A204.1 (cell line): ENCODE measurements around the gene ITGA4.
A peak's percentile ranks its signal among the peaks of the same experiment; 100 is the strongest.

Experiments used
- FAIRE-seq: peaks from 2 replicates; lab custom pipeline; 2012; peaks lifted over from hg19 to GRCh38; lab: Jason Lieb, UNC

ITGA4 gene

GRCh38 chr2:181458871-181459270, 1.7 kb downstream of the ITGA4 start:
- no peak for FAIRE-seq

GRCh38 chr2:181459621-181460021, 2.4 kb downstream of the ITGA4 start:
- no peak for FAIRE-seq

- FAIRE-seq: no peak
Observed at GRCh38 chr2:181461056-181461997, 4.1 kb downstream of the ITGA4 start.

GRCh38 chr2:181462033-181462432, 4.8 kb downstream of the ITGA4 start:
- no peak for FAIRE-seq

GRCh38 chr2:181463588-181463987, 6.4 kb downstream of the ITGA4 start:
- FAIRE-seq: no peak

GRCh38 chr2:181464966-181465365, 7.8 kb downstream of the ITGA4 start:
- no peak for FAIRE-seq

- FAIRE-seq: no peak
Observed at GRCh38 chr2:181465676-181466375, 8.6 kb downstream of the ITGA4 start.

- FAIRE-seq: peak; percentile 49
Observed at GRCh38 chr2:181466661-181467576, 9.7 kb downstream of the ITGA4 start.

- FAIRE-seq: no peak
Observed at GRCh38 chr2:181467966-181468707, 11.0 kb downstream of the ITGA4 start.

GRCh38 chr2:181468811-181469210, 11.6 kb downstream of the ITGA4 start:
- FAIRE-seq: no peak

- FAIRE-seq: no peak
Observed at GRCh38 chr2:181471226-181471625, 14.0 kb downstream of the ITGA4 start.

GRCh38 chr2:181471783-181472182, 14.6 kb downstream of the ITGA4 start:
- no peak for FAIRE-seq

- FAIRE-seq: no peak
Observed at GRCh38 chr2:181472990-181473389, 15.8 kb downstream of the ITGA4 start.

GRCh38 chr2:181474222-181474881, 17.2 kb downstream of the ITGA4 start:
- FAIRE-seq: no peak

GRCh38 chr2:181483211-181483610, 26.0 kb downstream of the ITGA4 start:
- FAIRE-seq: no peak

- FAIRE-seq: no peak
Observed at GRCh38 chr2:181483876-181484275, 26.7 kb downstream of the ITGA4 start.

GRCh38 chr2:181484851-181485637, 27.9 kb downstream of the ITGA4 start:
- no peak for FAIRE-seq

GRCh38 chr2:181485638-181485946, 28.4 kb downstream of the ITGA4 start:
- no peak for FAIRE-seq

- FAIRE-seq: no peak
Observed at GRCh38 chr2:181499231-181499630, 42.0 kb downstream of the ITGA4 start.

GRCh38 chr2:181500201-181500600, 43.0 kb downstream of the ITGA4 start:
- FAIRE-seq: no peak
